Spleen (tissue), 7 donors: ENCODE measurements around the gene SEC22C.

Experiments used
- POLR2AphosphoS5 ChIP-seq, 3 donors: sonication (generic); formaldehyde crosslinking; IDR thresholded peaks; one replicate each; pipeline ENCODE4 v1.5.1; 2017; ENCODE audit warnings: antibody characterized with exemption in 3 of 3
- TF ChIP-seq, protein P1 (sequence below), 11 experiments: fragments of 200-600 bp in 7 of 11; fragments of 450-650 bp in 4 of 11; sonication (generic) in 4 of 11; IDR thresholded peaks in 8 of 11; conservative IDR thresholded peaks in 3 of 11; 1 replicate in 7 of 11; 2 replicates in 4 of 11; pipeline versions ENCODE4 v1.4.0 to v1.8.0; 2016 to 2021; ENCODE audit warnings: antibody characterized with exemption in 11 of 11, inconsistent platforms in 4 of 11, mild to moderate bottlenecking in 1 of 11
- donor health status: DM: no; HTN: no; CAD: no; lungs with moderate emphysema.
- donor health status: DM: no; HTN: no; CAD: no.
- donor health status: DM: no; HTN: no; CAD: no.

DNA sequence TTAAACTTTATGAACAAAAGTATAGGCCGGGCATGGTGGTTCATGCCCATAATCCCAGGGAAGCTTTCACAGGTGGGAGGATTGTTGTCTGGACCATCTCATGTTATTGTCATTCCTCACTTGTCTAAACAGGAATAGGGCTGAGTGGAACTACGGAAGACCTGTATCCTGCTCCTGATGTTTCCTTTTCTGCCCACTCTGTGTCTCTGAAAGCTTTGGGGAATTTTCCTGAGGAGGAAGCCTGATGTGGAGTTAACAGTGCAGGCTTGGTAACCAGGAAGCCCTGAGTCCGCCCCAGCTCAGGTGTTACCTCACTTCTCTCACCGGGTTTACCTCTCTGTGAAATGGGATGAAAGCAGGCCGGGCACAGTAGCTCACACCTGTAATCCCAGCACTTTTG is 6.9 kb upstream of the SEC22C start:
- TF ChIP-seq POLR2AphosphoS5 (IDR thresholded peaks at IDR 0.05) = no peak
- TF ChIP-seq, protein P1, sequence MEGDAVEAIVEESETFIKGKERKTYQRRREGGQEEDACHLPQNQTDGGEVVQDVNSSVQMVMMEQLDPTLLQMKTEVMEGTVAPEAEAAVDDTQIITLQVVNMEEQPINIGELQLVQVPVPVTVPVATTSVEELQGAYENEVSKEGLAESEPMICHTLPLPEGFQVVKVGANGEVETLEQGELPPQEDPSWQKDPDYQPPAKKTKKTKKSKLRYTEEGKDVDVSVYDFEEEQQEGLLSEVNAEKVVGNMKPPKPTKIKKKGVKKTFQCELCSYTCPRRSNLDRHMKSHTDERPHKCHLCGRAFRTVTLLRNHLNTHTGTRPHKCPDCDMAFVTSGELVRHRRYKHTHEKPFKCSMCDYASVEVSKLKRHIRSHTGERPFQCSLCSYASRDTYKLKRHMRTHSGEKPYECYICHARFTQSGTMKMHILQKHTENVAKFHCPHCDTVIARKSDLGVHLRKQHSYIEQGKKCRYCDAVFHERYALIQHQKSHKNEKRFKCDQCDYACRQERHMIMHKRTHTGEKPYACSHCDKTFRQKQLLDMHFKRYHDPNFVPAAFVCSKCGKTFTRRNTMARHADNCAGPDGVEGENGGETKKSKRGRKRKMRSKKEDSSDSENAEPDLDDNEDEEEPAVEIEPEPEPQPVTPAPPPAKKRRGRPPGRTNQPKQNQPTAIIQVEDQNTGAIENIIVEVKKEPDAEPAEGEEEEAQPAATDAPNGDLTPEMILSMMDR (IDR thresholded peaks at IDR 0.05 in 8 of 11, conservative IDR thresholded peaks at IDR 0.05 in 3 of 11) = no peak
